AG09319 (cell line): ENCODE results near the gene NHERF1.

Experiments
- DNase-seq: peaks from one replicate; pipeline ENCODE4 v3.0.0-alpha.2; 2010; ENCODE audit warnings: low read depth; ENCODE audit errors: extremely low read depth
- CTCF ChIP-seq: IDR thresholded peaks from 2 replicates; pipeline ENCODE4 v1.5.1; 2011; ENCODE audit warnings: low read depth, mild to moderate bottlenecking, inconsistent platforms, low read length, moderate library complexity

NHERF1 gene

GRCh38 chr17:74806334-74806733 lies 57.9 kb downstream of the NHERF1 start:
- DNase-seq = no peak
- TF ChIP-seq CTCF = no peak

GRCh38 chr17:74807441-74807840 lies 59.0 kb downstream of the NHERF1 start:
- TF ChIP-seq CTCF = no peak
- no peak for DNase-seq

GRCh38 chr17:74807925-74808324 lies 59.5 kb downstream of the NHERF1 start:
- no peak for DNase-seq
- no peak for TF ChIP-seq CTCF

- TF ChIP-seq CTCF = no peak
Measured at GRCh38 chr17:74808714-74809430, 60.4 kb downstream of the NHERF1 start.

GRCh38 chr17:74810699-74811485 lies 62.5 kb downstream of the NHERF1 start:
- DNase-seq = no peak
- TF ChIP-seq CTCF = no peak

More at GRCh38 chr17:74808714-74809430, 60.4 kb downstream of the NHERF1 start:
- DNase-seq = no peak

GRCh38 chr17:74812109-74813009 lies 63.9 kb downstream of the NHERF1 start:
- TF ChIP-seq CTCF = no peak
- no peak for DNase-seq
